Hematopoietic multipotent progenitor cell treated with erythropoietin and hydrocortisone succinate and interleukin-3 and kit ligand, for 4 days (in vitro differentiated cells): ENCODE data around the gene SLC2A4RG.
"Not testable (repeated sequence)": the region's sequence is repeated elsewhere in the genome, so short reads cannot be mapped to it uniquely, and the experiment has no call there.

Experiments used
- DNase-seq: peaks from one replicate; pipeline ENCODE4 v3.0.0-alpha.2; 2015

Gene SLC2A4RG

DNA sequence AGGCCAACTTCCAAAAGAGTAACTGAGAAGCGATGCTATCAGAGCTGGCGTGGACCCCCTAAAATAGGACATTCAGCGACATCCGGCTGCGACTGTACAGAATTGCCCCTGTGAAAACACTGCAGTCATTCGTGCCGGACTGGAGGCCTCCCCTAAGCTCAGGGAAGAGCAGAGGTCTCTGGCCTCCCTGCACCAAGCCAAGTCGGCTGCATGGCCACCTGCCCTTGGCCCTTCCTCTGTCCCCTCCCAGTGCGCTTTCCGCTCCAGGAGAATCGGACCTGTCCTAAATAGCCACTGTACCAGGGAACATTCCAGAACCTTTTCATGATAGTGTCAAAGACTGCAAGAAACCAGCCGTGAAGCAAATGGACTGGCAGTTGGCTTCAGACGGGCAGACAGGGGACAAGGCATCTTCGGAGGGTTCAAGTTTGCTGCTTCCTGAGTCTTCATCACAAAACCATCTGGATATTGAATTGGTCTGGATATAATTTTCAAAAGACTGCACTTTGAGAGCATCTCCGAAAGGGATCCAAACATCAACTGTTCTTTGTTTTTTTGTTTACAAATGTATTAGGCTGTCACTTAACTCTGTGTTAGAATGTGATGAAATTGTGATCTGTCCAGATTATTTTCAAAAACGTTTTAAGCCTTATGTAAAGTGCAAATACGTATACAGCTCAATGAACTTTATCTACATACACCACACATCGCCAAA, 16.5 kb downstream of the SLC2A4RG start:
- no peak for DNase-seq

DNA sequence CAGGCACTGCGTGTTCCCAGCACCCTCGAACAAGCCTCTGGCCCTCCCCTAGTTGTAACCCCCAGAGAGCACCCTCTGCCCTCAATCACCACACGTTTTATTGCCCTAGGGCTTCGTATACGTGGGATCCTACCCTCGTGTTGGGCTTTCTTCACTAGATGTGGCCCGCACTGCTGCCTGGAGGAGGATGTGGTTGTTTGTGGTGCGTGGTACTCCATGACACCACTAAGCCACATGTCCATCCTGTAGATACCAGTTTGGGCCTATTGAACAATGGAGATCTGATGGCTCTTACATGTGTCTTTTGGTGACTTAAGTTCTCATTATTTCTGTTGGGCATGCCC, 17.0 kb downstream of the SLC2A4RG start:
- DNase-seq: peak; percentile 67

DNA sequence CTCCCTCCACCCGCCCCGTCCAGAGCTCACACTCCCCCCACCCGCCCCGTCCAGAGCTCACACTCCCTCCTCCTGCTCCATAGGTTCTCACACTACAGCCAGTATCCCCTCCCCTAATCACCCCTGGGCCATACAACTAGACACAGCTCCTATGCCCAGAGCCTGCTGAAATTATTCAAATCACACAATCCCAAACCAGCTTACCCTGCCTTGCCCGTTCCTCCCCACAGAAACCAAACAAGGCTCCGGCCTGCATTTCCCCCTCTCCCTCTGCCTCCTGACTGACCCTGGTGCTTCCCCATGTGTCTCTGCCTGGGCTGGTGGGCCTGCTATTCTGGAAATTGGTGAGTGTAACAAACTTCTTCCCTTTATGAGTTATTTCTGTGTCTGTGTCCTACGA, 18.6 kb downstream of the SLC2A4RG start:
- DNase-seq: no peak

DNA sequence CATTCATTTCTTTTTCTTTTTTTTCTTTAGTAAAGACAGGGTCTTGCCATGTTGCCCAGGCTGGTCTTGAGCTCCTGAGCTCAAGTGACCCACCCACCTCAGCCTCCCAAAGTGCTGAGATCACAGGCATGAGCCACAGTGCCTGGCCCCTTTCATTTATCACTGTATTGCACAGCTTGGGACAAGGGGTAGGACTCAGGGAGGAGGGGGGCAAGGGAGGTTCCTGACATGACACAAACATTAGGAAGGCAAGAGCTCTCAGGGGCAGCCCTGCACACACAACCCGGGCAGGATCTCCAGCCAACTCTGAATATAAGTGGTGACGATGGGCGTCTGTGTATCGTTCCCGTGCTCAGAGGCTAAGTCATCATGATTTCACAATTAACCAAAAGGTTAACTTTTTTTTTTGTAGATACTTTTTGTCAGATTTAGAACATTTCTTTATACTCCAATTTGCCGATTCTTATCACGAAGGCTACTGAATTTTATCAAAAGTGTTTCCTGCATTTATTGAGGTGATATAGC, 19.9 kb downstream of the SLC2A4RG start:
- no peak for DNase-seq

DNA sequence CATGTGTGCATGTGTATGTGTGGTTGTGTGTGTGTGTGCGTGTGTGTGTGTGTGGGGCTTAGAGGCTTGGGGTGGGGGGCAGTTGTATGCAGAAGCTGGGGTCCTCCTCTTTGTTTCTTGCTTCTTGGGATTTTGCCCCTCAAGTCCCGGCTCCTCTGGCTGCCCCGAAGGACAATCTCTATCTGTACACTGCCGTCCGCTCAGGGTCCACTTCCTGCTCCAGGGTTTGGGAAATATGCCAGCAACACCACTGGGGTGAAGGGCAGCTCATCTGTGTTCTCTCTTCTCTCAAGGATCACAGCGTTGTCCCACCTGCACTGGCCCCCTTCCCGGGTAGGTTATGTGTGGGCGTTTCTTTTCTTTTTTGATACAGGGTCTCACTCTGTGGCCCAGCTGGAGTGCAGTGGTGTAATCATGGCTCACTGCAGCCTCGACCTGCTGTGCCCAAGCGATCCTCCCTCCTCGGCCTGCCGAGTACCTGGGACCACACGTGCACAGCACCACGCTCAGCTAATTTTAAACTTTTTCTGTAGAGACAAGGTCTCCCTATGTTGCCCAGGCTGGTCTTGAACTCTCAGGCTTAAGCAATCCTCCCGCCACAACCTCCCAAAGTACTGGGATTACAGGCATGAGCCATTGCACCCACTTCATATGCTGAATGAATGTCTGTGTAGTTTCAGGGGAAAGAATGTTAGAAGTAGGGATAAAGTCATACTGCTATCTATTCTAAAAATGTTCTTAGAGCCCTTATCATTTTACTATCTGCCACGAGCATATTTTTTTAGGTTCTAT, 25.7 kb downstream of the SLC2A4RG start:
- no peak for DNase-seq

DNA sequence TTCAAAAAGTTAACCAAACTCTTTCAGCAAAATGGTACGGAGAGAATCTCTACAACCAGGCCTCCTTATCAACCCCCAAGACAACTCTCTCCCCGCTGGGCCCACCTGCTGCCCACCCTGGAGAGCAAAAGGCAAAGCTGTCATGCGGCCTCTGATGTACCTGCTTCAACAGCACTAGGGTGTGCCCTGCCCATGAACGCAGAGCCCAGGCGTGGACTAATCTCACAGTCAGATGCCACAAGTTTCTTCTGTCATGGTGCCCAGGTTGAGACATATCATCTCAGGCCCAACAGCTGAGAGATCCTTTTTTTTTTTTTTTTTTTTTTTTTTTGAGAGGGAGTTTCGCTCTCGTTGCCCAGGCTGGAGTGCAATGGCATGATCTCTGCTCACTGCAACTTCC, 26.3 kb downstream of the SLC2A4RG start:
- DNase-seq: peak; percentile 62

DNA sequence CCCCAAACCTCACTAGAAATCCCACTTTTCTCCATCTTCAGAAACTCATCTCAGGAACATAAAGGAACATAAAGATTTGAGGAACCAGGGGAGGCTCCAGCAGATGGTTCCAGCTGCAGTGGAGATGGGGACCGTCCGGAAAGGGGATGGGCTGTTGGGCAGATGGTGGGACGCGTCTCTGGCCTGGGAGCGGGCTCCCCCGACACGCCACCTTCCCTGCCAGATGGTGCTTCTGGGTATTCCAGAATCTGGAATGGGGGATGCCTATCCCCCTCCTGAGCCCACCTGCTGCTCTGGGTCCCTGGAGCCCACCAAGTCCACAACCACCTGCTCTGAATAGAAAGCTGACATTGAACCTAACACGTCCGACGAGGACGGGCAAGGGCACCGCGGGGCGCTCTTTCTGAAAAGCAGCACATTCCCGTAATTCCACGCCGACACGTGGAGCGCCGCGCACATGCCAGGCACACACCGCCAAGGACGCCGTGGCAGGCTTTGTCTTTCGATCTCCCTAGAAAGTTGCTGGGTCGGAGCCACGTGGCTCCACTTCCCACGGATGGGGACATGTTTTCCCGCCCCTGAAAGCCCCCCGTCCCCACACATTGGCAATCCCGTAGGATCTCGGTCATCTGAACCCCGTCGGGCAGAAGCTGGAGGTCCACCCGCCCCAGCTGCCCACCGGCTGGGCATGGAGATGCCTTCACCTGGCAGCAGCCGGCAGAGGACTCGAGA, 27.3 kb downstream of the SLC2A4RG start:
- no peak for DNase-seq

DNA sequence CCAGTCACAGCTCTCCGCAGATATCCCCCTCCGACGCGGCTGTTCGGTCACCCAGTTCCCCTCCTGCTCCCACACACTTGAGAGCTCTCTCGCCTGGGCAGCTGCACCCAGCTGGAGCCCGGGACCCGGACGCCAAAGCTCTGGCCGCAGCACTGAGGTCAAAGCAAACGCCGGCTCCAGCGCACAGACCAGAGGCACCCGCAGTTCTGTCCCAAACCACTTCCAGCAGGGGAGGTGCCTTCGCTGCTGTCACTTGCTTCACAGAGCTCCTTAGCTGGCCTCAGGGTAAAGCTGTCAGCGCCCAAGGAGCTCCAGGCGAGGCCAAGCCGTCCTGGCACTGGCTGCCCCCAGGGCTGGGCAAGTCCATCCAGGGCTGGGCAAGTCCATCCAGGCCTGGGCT, 27.9 kb downstream of the SLC2A4RG start:
- DNase-seq: no peak

DNA sequence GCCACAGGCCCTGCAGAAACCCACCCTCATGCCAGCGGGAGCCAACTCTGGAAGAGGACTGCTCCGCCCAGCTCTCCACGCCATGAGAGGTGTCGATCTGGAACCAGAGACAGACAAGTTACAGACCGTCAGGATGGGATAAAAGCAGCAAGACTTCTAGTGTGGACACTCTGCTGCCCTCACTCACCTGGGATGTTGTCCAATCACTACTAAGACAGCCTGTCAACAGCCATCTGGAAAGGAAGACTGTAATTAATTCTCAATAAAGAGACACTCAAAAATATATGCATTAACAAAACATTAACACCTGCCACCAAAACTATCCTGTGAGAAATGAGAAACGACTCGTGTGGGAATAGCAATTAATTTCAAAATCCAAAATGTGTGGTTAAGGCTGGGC, 28.3 kb downstream of the SLC2A4RG start:
- DNase-seq: no peak

DNA sequence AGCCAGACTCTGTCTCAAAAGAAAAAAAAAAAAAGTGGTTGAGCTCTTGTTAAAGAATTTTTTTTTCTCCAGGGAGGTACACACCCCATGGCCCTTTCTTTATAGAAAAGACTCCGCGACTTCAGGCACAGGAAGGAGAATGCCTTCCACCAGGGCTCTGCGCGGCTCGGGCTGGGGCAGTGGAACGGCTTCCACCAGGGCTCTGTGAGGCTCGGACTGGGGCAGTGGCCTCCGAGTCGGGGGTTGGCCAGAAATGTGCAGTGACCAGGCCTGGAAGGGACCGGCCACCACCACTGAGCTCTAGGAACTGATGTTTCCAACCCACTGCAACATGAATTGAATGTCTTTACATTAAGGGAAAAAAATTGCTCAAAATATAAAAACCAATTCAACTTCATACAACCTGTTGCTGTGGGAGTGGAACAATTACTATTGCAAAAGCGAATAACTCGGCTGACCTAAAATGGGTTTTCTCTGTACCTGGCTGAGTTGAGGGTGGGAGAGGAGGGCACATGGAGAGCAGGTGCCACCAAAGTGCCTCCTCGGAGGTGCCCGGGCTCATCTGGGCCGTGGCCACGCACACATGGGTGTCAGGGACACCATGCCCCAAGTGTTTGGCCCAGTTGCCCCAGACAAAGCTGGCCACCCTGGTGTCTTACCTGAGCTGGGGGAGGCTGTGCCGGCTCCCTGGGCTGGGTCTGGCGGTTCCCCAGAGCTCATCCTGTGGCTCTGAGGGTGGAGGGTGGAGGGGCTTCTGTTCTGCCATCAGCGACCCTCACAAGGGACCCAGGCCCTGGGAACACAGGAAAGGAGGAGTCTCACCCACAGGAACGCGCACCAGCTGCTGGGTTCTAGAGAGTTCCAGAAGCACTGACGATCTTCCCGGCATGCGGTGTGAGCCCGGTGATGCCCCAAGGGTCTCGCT, 29.3 kb downstream of the SLC2A4RG start:
- no peak for DNase-seq

DNA sequence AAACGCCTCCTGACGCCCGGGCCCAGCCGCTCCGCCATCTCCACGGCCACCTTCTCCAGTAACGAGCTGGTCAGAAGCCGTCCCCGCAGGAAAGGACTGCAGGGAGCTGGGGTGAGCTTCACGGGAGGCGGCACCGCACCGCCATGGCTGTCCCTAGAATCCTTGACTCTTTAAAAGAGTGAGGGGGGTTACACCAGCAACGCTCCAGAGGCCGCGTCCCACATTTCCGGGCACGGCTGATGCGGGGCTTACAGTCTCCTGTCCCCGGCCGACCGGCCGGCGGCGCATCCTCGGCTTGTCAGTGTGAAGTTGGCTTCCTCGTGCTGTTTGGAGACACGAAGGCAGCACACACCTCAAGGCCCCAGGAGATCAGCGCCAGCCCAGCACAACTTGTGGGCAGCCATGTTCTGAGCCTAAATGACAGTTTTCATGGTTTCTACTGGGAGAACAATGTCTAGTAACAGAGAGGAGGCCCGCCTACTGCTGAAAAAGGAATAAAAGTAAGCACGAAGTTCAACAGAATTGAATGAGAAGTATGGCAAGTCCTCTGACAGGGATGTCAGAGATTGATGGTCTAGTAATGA, 30.4 kb downstream of the SLC2A4RG start:
- DNase-seq: no peak

DNA sequence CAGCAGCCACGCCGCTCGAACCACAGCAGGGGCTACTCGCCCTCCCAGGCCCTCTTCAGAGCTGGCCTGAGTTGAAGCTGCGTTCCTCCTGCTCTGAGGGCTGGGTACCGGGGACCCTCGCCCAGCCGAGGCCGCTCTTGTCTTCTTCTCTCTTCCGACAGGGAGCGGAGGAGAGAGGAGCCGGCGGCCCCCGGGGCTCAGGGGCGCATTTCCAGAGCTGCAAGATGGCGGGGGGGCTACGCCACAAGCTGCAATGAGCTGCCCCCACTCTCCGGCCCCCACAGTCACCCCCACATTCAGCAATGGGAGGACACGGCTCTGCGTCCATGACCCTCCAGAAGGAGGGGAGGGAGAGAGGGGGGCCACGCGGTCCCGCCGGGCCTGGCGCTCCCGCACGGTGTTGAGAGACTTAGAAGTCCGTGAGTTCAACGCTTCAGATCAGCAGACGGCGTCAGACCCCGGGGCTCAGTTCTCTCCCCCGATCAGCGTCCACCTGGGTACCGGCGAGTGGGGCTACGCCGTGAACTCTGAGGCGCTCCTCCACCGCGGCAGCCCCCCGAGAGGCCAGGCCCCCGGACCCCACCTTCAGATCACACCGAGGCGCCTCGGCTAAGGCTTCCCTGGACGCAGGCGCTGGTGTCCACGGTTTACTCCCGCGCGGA, 31.6 kb downstream of the SLC2A4RG start:
- DNase-seq: no peak

DNA sequence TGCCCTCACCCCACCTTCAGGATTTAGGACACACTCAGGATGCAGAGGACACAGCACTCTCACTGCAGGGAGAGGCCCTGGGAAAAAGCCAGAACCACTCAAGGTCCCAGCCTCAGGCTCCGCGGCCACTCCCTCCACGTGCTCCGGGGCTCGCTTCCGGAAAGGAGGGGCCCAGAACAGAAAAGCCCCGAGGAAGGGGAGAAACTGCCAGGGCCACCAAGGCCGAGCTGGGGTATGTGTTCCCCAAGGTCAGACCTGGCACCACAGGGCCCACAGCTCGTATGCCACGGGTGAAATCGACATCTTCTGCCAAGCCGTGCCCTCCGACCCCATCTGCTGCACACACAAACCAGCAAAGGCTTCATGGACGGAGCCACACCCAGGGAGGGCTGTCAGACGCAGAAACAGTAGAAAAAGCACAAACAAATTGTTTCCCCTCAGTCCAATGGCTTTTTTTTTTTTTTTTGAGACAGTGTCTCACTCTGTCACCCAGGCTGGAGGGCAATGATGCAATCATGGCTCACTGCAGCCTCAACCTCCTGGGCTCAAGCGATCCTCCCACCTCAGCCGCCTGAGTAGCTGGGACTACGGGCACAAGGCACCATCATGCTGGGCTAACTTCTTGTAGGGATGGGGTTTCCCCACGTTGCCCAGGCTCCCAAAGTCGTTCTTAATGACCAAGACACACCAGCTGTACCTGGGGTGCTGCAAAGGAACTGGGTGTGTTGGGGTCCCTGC, 33.4 kb downstream of the SLC2A4RG start:
- no peak for DNase-seq

DNA sequence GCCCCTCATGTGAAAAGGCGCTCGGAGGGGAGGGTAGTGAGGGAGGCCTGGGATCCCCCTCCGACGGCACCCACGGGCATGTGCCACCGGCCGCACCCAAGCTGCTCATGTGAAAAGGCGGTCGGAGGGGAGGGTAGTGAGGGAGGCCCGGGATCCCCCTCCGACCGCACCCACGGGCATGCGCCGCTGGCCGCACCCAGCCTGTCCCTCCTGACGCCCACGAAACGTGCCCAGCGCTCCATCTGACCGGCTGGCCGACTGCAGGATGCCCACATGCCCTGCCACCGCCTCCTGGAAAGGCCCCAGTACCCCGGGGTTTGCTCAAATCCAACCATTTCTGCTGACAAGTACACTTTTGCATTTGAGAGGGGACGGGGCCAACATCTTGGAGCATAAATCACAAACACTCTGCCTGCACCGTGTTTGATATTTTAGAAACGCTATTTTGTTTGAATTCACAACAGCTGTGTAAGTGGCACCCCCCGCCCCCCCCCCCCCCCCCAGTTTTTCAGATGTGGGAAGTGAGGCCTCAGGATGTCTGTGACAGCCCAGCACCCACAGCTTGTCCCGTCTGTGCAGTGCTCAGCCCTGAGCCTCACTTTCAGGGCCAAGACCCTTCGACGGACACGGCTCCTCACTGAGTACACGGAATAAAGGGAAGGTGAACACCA, 34.1 kb downstream of the SLC2A4RG start:
- DNase-seq: no peak

DNA sequence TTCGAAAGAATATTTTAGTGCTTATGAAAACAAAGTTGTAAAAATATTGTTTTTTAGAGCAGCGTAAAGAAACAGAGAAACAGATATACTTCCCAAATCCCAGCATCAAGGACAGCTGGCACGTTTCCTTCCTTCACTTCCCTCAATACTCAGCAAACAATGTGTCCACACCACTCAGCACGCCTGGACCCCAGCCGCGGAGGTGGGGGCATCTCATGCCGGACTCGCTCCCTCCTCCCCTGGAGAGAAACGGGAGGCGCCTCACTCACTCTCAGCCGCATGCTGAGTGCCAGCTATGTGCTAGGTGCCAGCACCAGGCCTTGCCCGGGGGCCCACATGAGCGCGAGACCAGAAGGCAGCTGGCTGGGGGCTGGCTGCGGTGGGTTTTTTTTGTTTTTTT, 34.7 kb downstream of the SLC2A4RG start:
- DNase-seq: no peak

DNA sequence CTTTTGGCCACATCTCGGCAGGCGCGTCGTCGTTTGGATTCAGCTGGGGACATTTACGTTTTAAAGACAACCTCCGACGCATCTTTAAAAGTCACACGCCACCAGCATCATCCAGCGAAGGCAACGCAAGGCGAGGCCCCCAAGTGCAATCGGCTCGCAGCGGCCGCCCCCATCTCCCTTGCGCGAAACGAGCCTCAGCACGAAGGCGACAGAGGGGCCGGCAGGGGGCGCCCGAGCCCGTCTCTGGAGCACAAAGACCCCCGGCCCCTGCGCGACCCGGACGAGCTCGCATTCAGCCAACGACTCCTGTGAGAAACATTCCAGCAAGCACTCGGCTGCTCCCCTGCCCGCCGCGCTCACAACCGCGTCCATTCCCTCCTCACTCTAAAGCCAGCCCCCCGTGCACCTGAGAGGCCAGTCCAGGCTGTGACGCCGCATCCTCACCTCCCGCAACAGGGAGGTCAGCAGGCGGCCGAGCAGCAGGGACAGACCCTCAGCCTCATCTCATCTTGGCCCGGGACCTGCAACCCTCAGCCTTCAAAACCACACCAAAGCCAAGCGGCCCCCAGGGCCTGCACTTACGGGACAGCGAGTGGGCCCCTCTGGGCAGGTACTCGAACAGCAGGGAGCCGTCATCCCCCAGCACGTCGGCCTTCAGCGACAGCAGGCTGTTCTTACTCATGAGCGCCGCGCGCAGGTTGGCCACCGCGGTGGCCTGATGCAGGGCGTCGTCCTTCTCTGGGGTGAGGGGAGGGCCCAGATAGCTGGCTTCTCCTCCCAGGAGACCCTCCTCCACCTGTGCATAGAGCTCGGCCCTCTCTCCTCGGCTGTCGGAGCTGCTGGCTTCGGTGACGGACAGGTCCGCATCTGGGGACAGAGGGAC, 35.8 kb downstream of the SLC2A4RG start:
- peak; percentile 41 for DNase-seq

DNA sequence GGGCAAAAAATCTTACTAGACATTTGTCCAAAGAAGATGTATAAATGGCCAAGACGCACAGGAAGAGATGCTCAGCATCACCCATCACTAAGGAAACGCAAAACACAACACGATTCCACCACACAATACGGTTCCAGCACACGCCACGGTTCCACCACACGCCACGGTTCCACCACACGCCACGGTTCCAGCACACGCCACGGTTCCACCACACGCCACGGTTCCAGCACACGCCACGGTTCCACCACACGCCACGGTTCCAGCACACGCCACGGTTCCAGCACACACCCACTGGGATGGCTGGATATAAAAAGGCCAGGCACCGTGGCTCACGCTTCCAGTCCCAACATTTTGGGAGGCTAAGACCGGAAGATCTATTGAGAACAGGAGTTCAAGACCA, 37.3 kb downstream of the SLC2A4RG start:
- DNase-seq: not testable (repeated sequence)

DNA sequence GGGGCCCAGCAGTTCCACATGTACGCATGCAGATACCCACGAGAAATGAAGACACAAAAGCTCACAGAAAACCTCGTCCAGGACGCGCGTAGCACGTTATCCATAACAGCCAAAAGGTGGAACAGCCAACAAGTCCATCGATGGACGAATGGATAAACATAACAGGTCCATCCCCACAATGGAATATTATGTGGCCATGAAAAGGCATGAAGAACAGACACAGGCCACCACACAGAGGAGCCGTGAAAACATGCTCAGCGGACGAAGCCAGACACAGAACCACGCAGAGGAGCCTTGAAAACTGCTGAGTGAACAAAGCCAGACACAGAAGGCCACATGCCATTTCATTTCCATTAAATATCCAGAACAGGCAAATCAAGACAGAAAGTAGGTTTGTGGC, 38.0 kb downstream of the SLC2A4RG start:
- DNase-seq: no peak

DNA sequence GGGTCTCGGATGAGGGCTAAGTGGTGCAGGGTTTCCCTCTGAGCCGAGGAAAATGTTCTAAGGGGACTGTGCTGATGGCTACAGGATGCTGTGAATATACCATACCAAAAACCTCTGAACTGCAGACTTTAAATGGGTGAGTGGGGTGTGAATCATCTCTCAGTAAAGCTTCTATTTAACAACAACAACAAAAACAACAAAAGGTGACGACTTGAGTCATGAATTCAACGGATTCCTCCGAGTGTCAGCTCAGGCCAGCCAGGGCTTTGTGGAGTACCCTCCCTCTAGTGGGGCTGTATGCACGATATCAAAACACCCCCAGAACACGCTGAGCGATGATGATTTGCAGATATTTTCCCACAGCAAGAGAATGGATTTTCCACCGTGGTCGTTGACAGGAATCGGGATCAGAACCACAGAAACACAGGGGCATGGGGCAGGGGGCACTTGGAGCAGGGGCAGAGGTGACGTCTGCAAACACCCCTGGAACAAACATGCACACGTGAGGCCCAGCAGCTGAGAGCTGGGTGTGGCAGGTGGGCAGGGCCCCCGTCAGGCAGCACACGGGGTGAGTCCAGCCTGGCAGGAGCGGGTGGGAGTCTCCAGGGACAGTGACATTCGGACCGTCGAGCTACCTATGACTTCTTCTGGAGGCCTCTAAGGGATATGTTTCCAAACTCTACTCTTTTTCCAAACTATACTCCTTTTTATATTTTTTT, 38.6 kb downstream of the SLC2A4RG start:
- no peak for DNase-seq
